LNCAP (cell line): Measurements from ENCODE around the gene TAF11L13.

Experiments used
- CTCF ChIP-seq: fragments of 450-650 bp; IDR thresholded peaks from 2 replicates; pipeline ENCODE4 v1.5.1; 2017; ENCODE audit warnings: mild to moderate bottlenecking

The TAF11L13 gene

GRCh38 chr5:17614872-17615605 is 16.8 kb upstream of the TAF11L13 start:
- no peak for TF ChIP-seq CTCF

- no peak for TF ChIP-seq CTCF
These were observed 12.5 kb upstream of the TAF11L13 start for GRCh38 chr5:17619354-17619753.

DNA sequence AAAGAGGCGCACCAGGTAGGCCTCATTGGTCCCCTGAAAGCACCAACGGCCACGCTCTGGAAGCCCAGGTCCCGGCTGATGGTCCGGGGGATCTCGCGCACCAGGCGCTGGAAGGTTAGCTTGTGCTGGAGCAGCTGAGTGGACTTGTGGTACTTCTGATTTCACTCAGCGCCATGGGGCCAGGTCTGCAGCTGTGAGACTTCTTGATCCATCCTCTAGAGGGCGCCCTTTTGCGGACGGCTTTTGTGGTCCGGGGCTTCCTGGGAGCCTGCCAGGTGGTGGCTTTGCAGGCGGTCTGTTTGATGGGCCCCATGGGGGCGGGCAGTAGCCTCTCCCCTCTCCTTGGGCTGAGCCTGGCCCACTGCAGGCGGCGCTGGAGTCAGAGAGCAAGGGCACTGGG is 11.3 kb upstream of the TAF11L13 start:
- TF ChIP-seq CTCF = peak; percentile 47

- no peak for TF ChIP-seq CTCF
These were observed 6.2 kb upstream of the TAF11L13 start for GRCh38 chr5:17625686-17626085.

DNA sequence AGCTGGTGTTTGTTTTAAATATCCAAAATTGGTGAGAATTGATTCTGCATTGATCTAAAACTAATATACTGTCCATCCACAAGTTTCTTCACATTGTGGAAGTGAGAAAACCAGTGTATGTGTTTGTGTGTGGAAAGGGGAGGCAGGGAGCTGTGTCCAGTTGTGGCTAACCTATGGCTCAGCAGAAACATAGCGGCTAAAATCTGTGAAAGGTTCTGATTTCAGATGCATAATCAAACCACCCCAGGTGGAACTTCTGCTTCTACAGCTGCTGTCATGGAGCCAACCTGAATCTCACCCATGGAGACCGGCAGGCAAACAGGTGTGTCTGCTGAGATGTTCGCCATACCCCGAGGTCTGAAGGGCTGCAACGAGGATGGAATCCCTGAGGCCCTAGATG is 2.3 kb downstream of the TAF11L13 start, which contains the start of gene TAF11L14:
TAF11L14 (plus strand) TSS at position 301 of the 400 bp plus-strand sequence.
- TF ChIP-seq CTCF = no peak

- TF ChIP-seq CTCF = no peak
These were observed 24.0 kb downstream of the TAF11L13 start for GRCh38 chr5:17655921-17656320.

DNA sequence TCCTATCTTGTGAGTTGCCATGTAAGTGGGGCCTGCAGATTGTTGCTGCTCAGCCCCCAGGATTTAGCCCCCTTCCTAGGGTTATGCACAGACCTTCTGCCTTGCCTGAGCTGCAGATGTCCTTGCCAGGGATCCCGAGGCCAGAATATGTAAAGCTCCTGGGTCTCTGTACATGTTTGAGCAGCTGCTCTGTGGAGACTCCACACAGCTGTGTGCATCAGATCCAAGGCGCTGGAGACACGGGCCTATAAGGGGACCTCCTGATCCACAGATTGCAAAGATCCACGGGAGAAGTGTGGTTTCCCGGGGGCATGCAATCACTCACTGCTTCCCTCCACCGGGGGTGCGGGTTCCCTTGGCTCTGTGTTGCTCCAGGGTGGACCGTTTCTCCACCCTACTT is 31.3 kb downstream of the TAF11L13 start:
- no peak for TF ChIP-seq CTCF

- TF ChIP-seq CTCF = no peak
These were observed 33.9 kb downstream of the TAF11L13 start for GRCh38 chr5:17665836-17666235.
